Measurements from ENCODE around the gene RBFOX1.
"Not testable (repeated sequence)": the region's sequence is repeated elsewhere in the genome, so short reads cannot be mapped to it uniquely, and the experiment has no call there.

RBFOX1 gene

DNA sequence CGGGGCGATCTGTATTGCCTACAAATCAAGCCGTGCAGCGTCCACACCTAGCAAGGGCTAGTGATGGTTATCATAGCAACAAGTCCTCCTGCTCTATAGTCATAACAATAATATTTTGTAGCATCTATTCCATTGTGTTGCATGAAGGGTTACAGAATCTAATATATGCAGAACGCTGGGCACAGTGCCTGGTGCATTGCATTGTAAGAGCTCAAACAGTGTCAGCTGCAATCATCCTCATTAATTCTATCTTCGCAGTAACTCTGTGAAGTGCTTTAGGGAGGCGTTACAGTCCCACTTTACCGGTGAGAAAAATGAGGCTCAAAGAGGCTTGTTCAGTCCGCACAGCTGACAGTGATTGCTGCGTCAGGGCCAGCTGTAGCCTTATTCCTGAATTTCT is 149.4 kb downstream of the RBFOX1 start:
- no peak for DNase-seq (ENCODE audit: low read depth)

DNA sequence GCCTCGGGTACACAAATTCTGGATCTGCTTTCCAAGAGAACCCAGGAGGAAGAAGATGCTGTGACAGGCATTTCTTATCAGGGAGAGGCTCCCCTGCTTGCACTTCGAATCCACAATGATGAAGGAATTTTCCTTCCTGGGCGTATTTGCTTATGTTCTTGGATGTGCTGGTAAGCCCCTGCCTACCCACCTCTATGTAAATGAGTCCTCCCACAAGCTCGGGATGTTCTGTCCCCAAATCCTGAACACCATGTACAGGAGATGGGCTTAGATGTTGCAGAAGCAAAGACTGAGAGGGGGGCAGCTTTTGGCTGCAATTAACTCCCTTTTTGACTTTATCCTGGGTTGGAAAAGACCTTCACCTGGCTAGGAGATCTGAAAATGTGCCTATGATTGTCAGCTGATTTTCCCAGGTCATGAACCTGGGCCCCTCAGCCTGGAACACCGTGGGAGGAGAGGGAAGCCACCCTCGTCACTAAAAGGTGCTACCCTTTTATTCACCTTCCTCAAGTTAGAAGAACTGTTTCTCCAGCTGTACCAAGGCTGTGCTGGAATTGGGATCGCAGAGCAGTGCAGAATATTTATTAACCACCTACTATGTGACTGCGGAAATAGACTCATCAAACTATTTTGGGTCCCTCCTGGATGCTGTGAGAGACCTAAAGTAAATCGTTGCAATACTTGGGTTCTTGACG is 150.1 kb downstream of the RBFOX1 start:
- DNase-seq (ENCODE audit: low read depth) = no peak

DNA sequence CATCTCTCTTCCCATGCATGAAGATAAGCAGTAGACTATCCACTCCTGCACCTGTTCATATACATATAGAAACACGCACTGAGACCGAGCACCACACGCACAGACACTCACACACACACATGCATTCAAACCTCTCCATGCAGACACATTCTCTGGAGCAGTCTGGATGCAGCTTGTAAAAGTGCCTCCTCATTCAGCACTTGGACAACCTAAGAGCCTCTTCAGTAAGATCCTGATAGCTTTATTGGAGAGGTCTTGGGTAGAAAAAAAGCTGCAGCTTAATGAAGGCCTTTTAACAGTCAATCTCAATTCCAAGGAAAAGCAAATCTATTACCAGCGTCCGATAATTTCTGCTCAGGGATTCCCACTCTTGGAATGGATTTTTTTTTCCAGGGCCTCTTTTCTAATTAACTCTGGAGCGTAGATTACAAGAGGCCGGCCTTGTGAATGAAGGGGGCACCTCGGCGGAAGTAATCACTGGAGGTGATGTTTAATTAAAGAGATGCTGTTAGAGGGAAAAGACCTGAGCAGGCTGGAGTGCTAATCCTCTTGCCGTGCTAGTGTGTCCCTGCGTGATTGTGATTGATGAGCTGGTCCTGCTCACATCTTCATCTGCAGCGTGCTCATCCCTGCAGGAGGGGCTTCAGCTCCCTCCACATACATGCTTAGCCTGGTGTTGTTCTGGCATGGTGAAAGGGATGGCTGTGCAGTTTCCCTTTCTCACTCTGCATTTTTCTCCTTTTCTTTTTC is 155.1 kb downstream of the RBFOX1 start:
- DNase-seq (ENCODE audit: low read depth) = no peak

DNA sequence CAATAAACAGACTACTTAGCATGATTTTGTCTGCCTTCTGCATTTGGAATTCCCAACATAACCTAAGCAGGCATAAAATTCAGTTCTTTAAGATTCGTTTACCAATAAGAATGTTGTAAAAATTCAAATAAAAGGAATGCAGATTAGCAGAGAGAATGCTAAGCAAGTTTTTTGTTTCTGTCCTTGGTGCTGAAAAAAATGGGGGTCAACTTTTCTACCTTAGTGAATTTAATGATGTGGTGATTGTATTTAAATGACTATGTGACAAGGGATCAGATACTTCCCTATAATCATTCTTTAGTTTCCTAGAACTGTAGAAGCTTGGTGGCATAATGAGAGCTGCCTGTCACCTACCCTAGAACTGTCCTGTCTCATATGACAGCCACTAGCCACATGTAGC is 159.5 kb downstream of the RBFOX1 start:
- no peak for DNase-seq (ENCODE audit: low read depth)

DNA sequence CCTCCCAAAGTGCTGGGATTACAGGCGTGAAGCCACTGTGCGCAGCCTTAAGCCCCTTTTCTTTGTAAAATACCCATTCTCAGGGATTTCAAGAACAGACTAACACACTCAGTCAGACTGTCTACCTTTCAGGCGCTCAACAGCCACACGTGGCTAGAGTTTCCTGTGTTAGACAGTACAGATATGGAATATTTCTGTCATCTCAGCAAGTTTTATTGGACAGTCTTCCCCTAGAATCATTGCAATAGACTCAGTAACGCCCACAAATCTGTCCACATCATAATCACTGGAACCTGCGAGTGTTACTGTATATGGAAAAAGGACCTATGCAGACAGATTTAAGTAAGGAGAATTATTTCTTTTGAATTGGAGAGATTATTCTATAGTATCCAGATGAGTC is 160.5 kb downstream of the RBFOX1 start:
- DNase-seq (ENCODE audit: low read depth) = no peak

DNA sequence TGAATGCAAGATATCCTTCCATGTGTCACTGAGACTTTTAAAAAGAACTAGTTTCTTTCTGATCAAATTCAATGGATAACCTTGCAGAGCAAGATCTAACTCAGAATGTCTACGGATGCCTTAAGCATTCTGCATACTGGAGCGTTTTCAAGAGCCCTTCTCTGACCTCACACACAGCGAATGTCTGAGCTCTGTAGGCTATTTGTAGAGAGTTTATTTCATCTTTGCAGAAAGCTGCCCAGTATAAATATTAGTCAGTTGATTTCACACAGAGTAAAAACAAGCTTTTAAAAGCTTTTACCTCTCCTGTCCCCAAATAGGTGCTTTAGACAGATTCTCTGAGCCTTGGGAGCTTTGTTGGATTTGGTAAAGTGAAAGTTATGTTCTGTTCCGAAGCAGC is 165.0 kb downstream of the RBFOX1 start:
- DNase-seq (ENCODE audit: low read depth) = no peak

DNA sequence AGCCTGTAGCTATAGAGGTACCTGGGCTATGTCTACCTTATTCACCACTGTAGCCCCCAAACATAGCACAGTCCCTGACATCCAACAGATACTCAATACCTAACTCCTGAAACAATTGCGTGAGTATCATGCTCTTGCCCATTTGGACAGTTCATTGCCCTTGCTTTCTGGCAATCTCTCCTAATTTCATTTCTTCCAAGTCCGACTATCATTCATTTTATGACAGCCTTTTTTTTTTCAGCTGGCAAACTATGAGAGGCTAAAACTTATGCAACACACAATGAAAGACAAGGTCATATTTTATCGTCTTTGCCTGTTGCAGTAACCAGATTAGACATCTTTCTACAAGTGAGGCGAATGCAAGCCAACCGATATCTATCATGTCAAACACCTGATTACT is 169.2 kb downstream of the RBFOX1 start:
- no peak for DNase-seq (ENCODE audit: low read depth)

DNA sequence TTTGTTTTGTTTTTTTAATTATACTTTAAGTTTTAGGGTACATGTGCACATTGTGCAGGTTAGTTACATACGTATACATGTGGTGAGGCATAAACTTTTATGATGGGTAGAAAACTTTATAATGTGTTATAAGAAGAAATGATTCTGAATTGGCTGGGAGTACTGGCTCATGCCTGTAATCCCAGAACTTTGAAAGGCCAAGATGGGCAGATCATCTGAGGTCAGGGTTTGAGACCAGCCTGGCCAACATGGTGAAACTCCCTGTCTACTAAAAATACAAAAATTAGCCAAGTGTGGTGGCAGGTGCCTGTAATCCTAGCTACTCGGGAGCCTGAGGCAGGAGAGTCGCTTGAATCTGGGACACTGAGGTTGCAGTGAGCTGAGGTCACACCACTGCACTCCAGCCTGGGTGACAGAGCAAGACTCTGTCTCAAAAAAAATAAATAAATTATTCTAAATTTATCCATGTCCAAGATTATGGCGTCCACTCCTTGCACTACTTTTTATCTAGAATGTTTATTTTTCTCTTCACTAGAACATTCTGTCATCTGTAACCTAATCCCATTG is 170.0 kb downstream of the RBFOX1 start:
- not testable (repeated sequence) for DNase-seq (ENCODE audit: low read depth)

DNA sequence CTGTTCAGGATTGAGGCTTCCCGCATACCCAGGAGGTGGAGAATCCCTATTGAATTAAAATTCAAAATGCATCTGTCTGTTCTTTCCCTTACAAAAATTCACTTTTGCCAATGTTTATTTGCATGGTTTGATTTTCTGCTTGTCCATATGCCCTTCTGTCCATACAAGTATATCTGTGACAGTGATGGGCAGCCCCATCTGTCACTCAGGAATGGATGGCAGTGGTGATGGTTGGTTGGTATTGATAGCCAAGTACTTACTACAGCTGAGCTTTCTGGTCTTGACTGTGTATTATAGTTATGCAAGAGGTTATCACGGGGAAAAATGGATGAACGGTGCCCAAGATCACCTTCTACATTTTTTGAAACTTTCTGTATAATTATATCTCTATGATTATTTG is 171.0 kb downstream of the RBFOX1 start:
- no peak for DNase-seq (ENCODE audit: low read depth)

DNA sequence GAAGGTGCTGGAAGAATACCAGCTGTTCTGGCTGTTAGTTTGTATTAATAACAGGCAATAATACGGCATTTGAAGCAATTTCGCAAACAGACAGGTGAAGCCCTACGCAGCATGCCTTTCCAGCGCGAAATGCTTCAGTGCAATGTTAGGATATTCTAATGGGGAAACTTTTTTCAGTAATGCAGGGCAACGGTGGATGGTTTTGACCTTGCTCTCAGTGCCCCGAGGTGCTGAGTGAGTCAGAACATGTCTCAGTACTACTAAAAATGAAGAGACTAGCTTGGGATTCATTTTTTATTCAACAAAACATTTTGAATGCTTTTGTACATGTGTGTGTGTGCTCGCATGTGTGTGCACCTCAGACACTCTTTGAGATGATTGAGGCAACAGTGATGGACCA is 172.2 kb downstream of the RBFOX1 start:
- DNase-seq (ENCODE audit: low read depth) = no peak

DNA sequence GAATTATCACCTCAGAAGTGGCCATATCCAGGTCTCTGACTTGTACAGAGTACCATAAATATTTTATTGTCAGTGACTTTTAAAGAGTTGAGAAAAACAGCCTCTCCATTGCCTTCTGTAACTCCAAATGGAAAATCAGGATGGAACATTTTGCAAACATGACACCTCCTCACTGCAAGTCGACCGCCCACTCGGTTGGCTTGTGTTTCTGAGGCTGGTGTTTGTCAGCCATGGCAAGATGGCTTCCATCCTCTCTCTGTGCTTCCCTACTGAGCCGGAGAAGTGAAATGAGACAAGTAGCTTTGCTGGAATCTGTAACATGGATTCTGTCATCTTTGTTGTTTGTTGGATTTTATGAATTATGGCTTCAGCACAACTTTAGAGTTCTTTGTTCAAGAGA is 172.8 kb downstream of the RBFOX1 start:
- DNase-seq (ENCODE audit: low read depth) = no peak

DNA sequence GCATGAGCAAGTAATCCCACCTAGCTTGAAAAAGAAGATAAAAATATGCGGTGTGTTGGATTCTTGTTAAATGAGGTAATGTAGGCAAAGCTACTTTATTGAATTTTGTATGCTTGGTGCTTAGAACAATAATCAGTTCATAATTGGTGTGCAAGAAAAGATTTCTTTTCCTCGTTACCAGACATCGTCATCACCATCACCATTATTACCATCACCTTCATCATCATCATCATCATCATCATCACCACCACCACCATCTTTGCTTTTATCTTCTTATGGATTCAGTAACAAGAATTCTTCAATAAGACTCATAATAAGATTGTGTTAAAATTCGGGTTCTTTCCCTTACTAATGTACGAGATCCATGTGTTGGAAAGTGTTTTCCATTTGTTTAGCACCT is 173.7 kb downstream of the RBFOX1 start:
- no peak for DNase-seq (ENCODE audit: low read depth)

DNA sequence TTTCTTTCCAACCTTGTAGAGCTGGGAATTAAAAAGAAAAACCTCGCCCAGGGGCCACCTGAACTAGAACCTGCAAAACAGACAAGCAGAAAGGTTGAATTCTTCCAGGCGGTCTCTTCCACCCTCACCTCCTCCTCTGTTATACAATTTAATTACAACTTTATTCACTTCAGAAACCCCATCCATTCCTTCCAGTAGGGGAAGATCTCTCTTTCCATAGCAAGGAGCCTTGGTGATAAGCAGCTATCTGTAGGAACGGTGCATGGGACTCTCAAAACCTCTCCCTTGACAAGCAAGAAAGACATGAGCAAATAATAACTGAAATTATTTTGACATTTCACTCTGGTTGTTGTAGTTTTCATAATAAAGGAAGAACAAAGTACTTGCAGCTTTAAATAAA is 176.0 kb downstream of the RBFOX1 start:
- no peak for DNase-seq (ENCODE audit: low read depth)

DNA sequence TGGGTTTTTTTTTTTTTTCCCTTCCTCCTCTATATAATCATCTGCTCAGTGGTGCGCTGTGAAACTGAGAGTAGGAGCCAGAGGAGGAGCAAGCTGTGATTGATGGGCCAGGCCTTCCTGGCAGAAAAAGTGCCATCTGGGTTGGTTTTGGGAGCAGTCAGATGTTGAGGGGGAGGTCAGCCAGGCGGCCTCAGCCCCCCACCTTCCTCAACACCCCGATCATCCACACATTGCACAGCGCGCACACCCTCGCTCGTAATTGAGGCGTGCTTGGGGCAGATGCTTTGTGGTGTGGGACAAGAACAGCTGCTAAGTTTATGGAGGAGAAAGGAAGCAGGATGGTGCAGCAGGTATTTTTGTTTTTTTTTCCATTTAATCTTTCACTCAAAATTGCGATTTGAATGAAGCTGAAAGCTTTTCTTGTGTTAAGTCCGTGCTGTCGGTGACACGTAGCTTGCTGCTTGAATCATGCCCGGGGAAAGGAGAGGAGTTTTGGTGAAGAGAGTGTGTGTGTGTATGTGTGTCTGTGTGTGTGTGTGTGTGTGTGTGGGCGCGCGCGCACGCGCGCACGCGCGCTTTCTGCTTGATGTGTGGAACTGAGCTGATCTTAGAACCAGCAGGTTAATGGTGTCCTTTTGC is 177.4 kb downstream of the RBFOX1 start:
- DNase-seq (ENCODE audit: low read depth) = no peak

DNA sequence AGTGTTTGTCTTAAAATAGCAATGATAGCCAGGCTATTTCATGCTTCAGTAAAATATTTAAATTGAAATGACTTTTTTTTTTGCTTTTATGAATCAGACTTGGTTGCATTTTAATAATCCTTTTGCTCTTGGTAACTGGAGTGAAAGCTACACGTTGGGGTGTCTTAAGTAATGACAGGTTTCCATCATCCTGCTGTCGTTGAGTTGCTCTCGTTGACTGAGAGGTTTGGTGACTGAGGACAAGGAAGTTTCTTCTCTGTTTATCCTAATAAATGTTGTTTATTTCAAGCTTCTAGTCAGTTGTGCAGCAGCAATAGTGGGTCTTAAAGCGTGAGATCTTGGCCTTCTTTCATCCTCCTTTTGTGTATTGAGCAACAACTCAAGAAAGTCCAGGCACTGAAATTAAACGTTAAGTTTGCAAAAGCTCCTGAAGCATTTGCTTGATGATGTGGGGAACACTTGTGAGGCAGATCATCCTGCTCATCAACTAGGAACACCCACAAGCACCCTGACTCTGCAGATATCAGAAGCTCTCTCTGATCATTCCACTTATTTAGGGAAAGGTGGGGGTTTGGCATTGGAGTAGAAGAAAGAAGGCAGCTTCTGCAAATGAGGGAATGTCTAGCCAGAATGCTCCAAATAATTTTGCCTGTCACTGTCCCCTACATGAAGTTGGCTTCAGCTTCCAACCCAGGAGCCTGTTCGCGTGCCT is 179.1 kb downstream of the RBFOX1 start:
- DNase-seq (ENCODE audit: low read depth) = no peak

DNA sequence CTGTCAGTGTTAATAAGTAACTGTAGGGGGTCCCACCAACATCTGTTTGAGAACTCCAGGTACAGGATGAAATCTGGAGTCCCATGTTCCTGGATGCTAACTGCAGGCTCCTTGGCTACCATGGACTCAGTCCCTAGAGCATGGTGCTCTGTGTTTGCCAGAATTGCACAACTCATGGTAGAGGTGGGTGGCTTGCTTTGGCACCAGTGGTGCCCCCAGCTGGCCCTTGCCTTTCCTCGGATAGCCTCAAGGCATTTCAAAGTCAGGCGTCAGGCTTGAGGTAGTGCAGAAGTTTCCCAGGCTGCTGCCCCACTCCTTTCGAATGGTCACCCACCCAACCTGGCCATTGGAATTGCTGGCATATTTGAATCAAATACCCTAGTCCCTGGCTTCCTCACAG is 179.9 kb downstream of the RBFOX1 start:
- DNase-seq (ENCODE audit: low read depth) = no peak

DNA sequence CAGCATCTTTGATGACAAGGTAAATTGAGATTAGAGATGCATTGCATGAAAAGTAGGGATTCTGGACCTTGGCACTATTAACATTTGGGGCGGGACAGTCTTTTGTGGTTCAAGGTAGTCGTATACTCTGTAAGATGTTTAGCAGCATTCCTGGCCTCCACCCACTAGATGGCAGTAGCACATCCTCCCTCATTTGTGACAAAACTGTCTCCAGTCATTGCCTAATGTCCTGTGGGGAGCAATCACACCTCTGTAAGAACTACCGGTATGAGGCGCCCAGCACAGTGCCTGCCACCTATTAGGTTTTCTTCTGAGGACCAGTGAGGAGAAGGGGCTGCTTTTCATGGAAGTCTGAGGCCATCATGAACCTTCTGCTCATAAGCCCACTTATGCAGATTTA is 180.8 kb downstream of the RBFOX1 start:
- DNase-seq (ENCODE audit: low read depth) = no peak

DNA sequence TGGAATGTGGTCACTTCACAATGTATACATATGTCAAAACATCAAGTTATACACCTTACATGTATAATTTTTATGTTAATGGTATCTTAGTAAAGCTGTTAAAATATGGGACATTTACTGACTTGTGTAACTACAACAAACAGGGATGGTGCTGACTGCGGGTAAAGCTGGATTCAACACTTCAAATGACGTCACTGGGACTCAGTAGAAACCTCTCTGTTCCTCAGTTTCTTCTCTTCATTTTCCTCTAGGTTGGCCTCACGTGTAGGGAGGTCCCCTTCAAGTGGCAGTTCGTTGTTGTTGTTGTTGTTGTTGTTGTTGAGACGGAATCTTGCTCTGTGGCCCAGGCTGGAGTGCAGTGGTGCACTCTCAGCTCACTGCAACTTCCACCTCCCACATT is 182.9 kb downstream of the RBFOX1 start:
- no peak for DNase-seq (ENCODE audit: low read depth)

DNA sequence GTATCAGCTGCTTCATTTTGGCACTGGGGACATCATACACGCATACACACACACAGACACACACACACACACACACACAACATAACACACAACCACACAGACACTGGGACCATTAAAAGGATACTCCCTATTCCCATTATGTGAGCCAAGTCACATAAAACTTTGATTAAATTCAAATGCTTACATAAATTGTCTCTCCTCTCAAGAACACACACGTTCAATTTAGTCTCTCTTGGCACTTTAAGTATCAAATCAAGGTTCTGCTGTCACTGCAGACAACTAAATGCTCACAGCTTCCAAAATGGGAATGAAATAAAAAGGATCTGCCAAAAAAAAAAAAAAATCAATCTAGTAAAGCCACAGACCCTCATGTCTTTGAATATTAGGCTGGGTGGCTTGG is 184.9 kb downstream of the RBFOX1 start:
- DNase-seq (ENCODE audit: low read depth) = no peak

DNA sequence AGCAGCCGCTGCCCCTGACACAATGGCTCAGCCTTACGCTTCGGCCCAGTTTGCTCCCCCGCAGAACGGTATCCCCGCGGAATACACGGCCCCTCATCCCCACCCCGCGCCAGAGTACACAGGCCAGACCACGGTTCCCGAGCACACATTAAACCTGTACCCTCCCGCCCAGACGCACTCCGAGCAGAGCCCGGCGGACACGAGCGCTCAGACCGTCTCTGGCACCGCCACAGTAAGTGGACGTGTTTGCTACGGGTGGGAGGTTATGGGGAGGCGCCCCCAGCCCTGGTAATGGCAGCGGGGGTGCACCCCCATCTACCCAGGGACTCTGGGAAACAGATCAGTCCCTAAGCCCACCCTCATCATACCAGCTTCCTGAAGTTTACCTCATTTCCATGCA is 185.5 kb downstream of the RBFOX1 start:
- no peak for DNase-seq (ENCODE audit: low read depth)

DNA sequence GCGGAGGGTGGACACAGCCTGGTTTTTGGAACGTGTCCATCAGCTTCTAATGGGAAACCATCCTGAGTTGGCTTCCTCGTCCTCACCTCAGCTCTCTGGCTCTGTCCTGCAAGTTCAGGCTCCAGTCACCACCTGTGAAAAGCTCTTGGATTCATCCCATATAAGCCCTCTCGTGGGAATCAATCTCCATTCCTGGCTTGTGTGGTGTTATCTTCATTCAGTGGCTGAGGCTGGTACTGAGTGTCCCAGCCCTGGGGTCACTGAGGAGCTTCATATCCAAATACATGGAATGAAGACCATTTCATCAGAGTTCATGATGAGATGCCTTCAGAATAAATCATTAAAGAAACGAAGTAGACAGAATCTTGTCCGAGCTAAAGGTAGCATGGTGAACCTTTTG is 189.2 kb downstream of the RBFOX1 start:
- no peak for DNase-seq (ENCODE audit: low read depth)

DNA sequence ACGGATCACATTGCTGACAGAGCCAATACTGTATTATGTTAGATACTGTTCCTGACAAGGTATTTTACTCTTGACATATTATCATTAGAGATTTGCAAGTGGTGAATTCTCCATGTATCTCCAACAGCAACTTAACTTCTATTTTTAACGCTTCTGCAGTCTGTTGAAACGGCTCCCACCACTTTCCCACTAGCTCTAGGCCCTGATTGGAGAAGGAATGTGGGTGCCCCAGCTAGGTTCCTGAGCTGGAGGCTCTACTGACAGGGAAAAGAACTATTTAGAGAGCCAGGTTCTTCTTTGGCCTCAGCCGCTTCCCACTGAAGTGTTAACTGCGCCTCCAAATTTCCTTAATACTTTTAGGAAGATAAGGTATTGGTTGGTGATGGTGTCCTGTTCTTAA is 191.8 kb downstream of the RBFOX1 start:
- no peak for DNase-seq (ENCODE audit: low read depth)

DNA sequence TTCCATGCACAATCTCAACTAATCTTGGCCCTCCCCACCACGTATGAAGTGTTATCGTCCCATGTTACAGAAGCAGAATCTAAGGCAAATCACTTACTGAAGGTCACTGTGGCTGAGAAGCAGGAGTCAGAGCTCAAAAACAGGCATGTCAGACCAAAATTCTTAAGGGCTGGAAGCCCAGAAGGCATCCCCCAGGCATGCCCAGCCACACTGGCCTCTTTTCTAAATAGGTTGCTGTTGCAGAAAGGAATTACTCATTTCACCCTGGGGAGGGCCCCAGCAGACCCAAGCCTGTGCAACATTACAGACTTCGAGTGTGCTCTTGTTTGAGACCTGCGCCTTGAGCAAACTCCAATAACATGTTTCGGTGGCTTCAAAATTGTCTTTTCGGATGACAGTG is 194.1 kb downstream of the RBFOX1 start:
- no peak for DNase-seq (ENCODE audit: low read depth)

Measured in stimulated activated CD8-positive, alpha-beta memory T cell treated with anti-CD3 and anti-CD28 coated beads, Interleukin-15, amount 100 ng/mL, for 24 hours (primary cell).